ENCODE measurements around the gene BICC1.

GRCh38 chr10:58773341-58773740 is 260.7 kb downstream of the BICC1 start:
- no peak for TF ChIP-seq CTCF (conservative IDR thresholded peaks at IDR 0.05 in 1 of 2, IDR thresholded peaks at IDR 0.05 in 1 of 2; ENCODE audit: low read depth in 1 of 2, low read length in 2 of 2)
- no peak for TF ChIP-seq EZH2 (IDR thresholded peaks at IDR 0.05; ENCODE audit: low read length, missing control alignments)
